Neural crest cell (in vitro differentiated cells): ENCODE results near the gene SLC25A20. TPM values are rescaled to one million over a fixed set of nuclear protein-coding genes. Genes with fewer than 3 reads are reported as not detected.

Source experiments
- DNase-seq: peaks from one replicate; pipeline ENCODE4 v3.0.0; 2021; ENCODE audit warnings: low read depth, mixed read lengths, low spot score
- H3K27ac Mint-ChIP-seq: one replicate; pipeline ENCODE4 v1.8.0; 2021; ENCODE audit warnings: mild to moderate bottlenecking, mixed read lengths; ENCODE audit not compliant: unreplicated experiment
- H3K27me3 Mint-ChIP-seq: 2 replicates; pipeline ENCODE4 v1.8.0; 2021; ENCODE audit warnings: low read depth, mild to moderate bottlenecking, mixed read lengths
- H3K36me3 Mint-ChIP-seq: 2 replicates; pipeline ENCODE4 v1.8.0; 2021; ENCODE audit warnings: low read depth, mild to moderate bottlenecking, mixed read lengths
- H3K4me1 Mint-ChIP-seq: 2 replicates; pipeline ENCODE4 v1.8.0; 2021; ENCODE audit warnings: mixed read lengths
- H3K4me3 Mint-ChIP-seq: one replicate; pipeline ENCODE4 v1.8.0; 2021; ENCODE audit warnings: mild to moderate bottlenecking, mixed read lengths
- H3K9me3 Mint-ChIP-seq: 2 replicates; pipeline ENCODE4 v1.8.0; 2021; ENCODE audit warnings: mixed read lengths
- total RNA-seq: library from RNA; stranded (reverse); gene quantifications from 2 replicates; pipeline ENCODE4 v1.2.1, GENCODE V29; 2021
- TF ChIP-seq, protein P1 (sequence below): fragments of 200-600 bp; sonication (generic); conservative IDR thresholded peaks from 2 replicates; pipeline ENCODE4 v1.5.0; 2021; ENCODE audit warnings: antibody characterized with exemption, mild to moderate bottlenecking

Gene SLC25A20
- total RNA-seq, 1 donor from 2014 or later, result 5.7 TPM

DNA sequence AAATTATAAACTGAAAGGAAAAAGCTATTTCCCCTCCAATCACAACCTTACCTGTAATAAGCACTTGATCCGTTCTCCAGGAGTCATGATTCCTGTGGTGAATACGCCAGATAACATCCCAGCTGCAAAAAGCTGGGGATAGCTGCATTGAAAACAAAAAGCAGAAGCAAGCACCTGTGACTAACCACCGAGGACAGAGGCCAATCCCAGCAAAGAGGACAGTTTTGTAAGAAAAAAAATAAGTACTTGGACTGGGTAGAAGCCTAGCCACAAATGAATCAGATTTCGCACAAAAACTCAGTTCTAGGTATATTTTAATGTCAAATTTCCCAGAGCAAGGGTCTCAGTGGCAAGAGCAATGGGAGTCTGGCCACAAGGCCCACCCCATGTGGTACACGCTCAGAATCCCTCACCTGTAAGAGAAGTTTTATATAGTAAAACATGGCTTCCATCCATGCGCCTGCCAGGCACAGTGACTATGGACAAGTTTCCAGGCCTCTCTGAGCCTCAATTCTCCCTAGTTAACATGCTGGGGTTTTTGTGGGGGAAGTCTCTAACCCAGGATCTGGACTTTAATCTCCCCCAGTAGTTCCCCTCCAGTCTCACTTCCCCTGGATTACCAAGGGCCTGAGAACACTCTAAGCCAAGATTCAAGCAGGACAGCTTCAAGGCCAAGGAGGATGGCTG lies 19.2 kb downstream of the SLC25A20 start:
- Mint-ChIP-seq H3K4me3 (no peak overlapping the region), H3K4me1 (no peaks in the 10 kb centered on the region), H3K27ac (no peak overlapping the region), H3K9me3 (no peaks in the 10 kb centered on the region), H3K36me3 (no peaks in the 10 kb centered on the region), H3K27me3 (no peaks in the 10 kb centered on the region)
- DNase-seq, result no peak
- TF ChIP-seq, protein P1, sequence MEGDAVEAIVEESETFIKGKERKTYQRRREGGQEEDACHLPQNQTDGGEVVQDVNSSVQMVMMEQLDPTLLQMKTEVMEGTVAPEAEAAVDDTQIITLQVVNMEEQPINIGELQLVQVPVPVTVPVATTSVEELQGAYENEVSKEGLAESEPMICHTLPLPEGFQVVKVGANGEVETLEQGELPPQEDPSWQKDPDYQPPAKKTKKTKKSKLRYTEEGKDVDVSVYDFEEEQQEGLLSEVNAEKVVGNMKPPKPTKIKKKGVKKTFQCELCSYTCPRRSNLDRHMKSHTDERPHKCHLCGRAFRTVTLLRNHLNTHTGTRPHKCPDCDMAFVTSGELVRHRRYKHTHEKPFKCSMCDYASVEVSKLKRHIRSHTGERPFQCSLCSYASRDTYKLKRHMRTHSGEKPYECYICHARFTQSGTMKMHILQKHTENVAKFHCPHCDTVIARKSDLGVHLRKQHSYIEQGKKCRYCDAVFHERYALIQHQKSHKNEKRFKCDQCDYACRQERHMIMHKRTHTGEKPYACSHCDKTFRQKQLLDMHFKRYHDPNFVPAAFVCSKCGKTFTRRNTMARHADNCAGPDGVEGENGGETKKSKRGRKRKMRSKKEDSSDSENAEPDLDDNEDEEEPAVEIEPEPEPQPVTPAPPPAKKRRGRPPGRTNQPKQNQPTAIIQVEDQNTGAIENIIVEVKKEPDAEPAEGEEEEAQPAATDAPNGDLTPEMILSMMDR, result no peak

DNA sequence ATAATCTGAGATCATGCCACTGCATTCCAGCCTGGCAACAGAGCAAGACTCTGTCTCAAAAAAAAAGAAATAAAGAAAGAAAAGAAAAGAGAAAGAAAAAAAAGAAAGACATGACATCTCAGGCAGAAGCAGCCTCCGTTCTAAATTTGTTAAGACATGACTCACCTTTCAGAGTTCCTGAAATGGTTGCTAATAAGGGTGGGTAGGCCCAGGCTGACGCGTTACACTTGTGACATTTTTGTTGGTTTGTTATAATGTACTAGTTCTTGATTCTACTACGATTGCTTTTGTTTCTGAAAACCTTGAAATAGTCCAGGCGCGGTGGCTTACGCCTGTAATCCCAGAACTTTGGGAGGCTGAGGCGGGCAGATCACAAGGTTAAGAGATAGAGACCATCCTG lies 21.0 kb downstream of the SLC25A20 start:
- Mint-ChIP-seq H3K27ac (no peak overlapping the region), H3K36me3 (no peaks in the 10 kb centered on the region), H3K4me3 (no peak overlapping the region), H3K9me3 (no peaks in the 10 kb centered on the region), H3K27me3 (no peaks in the 10 kb centered on the region), H3K4me1 (no peaks in the 10 kb centered on the region)
- TF ChIP-seq, protein P1, result no peak
- no peak for DNase-seq

DNA sequence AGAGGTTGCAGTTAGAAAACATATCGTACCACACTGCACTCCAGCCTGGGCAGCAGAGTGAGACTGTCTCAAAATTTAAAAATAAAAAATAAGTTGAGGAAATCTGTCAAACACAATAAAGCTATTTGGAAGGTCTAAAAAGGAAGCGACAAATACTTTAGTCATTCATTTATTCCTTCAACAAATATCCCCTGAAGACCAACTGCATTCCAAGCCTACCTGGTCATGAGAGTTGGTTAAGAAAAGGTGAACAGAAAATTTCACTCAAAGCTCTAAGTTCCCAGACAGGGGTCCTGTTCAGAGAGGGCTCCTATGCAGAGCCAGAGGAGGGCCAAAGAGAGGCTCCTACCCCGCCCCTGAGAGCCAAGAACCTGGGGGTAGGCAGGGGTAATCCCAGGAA lies 35.6 kb downstream of the SLC25A20 start:
- peaks cover 4% of the 10 kb centered on the region for H3K4me1 Mint-ChIP-seq

DNA sequence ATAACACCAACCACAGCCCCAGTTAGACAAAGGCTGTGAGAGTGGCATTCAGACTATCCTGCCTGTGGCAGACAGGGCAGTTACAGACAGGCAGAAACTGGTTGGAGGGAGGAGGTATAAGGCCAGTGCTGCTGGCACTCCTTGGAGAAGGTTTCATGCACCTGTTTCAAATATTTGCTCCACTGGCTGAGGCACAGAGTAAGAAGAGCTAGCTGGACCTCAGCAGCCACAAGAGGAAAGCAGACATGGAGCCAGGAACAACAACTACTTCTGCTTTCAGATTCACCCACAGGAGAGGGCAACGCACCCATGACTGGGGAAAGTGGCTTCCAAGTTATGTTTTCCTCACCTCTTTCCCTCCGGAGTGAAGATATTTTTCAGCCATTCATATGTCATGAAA lies 39.5 kb downstream of the SLC25A20 start:
- DNase-seq, result no peak
- TF ChIP-seq, protein P1, result no peak
- Mint-ChIP-seq H3K4me3 (no peak overlapping the region), H3K4me1 (peaks cover 4% of the 10 kb centered on the region), H3K36me3 (no peaks in the 10 kb centered on the region), H3K27ac (no peak overlapping the region), H3K9me3 (no peaks in the 10 kb centered on the region), H3K27me3 (no peaks in the 10 kb centered on the region)

More for the DNA sequence above, 35.6 kb downstream of the SLC25A20 start:
- Mint-ChIP-seq H3K27me3 (no peaks in the 10 kb centered on the region), H3K27ac (no peak overlapping the region), H3K36me3 (no peaks in the 10 kb centered on the region), H3K9me3 (no peaks in the 10 kb centered on the region), H3K4me3 (no peak overlapping the region)
- TF ChIP-seq, protein P1, result no peak
- DNase-seq, result no peak

DNA sequence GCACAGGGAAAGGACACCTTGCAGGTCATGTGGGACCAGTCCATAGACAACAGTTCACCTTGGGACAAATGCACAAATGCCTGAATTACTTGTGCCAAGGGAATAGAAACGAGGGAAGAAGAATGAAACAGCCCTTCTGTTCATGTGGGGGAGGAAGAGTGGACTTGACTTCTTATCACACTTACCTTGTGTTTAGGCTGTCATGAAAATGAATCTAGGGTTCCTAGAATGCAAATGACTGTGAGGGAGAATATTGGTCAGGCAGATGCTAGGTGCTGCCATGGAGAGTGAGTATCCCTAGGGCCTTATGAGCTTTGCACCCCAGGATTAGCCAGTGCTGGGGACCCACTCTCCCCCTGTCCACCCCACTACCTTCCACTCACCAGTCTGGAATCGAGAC lies 40.0 kb downstream of the SLC25A20 start:
- Mint-ChIP-seq H3K4me1 (peaks cover 4% of the 10 kb centered on the region), H3K27ac (no peak overlapping the region), H3K27me3 (no peaks in the 10 kb centered on the region), H3K36me3 (no peaks in the 10 kb centered on the region), H3K9me3 (no peaks in the 10 kb centered on the region), H3K4me3 (no peak overlapping the region)
- TF ChIP-seq, protein P1, result no peak
- DNase-seq, result no peak
